ENCODE measurements around the gene RBM24. TPM values are rescaled to one million over a fixed set of nuclear protein-coding genes. Genes with fewer than 3 reads are reported as not detected.
"Not testable (repeated sequence)": the region's sequence is repeated elsewhere in the genome, so short reads cannot be mapped to it uniquely, and the experiment has no call there.

The RBM24 gene
- polyA plus RNA-seq, 3 donors from 2014 or later: not detected

- H3K4me3 Mint-ChIP-seq: no peak overlapping the region
Measured at GRCh38 chr6:17298257-17298656, 17.1 kb downstream of the RBM24 start.

GRCh38 chr6:17299222-17299621, 18.1 kb downstream of the RBM24 start:
- H3K9me3 Mint-ChIP-seq: no peaks in the 10 kb centered on the region
- no peaks in the 10 kb centered on the region for H3K4me1 Mint-ChIP-seq
- peaks cover 0 to 3% (median 0%) of the 10 kb centered on the region in 3 donors for H3K36me3 Mint-ChIP-seq
- H3K27ac Mint-ChIP-seq: no peak overlapping the region
- no peak for DNase-seq
- H3K4me3 Mint-ChIP-seq: no peak overlapping the region
- H3K27me3 Mint-ChIP-seq (ENCODE audit: low read depth in 3 of 3): peaks cover 1 to 7% (median 2%) of the 10 kb centered on the region in 3 donors

More at GRCh38 chr6:17298257-17298656, 17.1 kb downstream of the RBM24 start:
- Mint-ChIP-seq H3K36me3 (peaks cover 0 to 3% (median 0%) of the 10 kb centered on the region in 3 donors), H3K9me3 (no peaks in the 10 kb centered on the region), H3K4me1 (no peaks in the 10 kb centered on the region), H3K27me3 (ENCODE audit: low read depth in 3 of 3) (peaks cover 1 to 7% (median 2%) of the 10 kb centered on the region in 3 donors), H3K27ac (no peak overlapping the region)
- no peak for DNase-seq

- no peak for DNase-seq
- Mint-ChIP-seq H3K9me3 (no peaks in the 10 kb centered on the region), H3K36me3 (peaks cover 0 to 3% (median 0%) of the 10 kb centered on the region in 3 donors), H3K27me3 (ENCODE audit: low read depth in 3 of 3) (peaks cover 1 to 7% (median 2%) of the 10 kb centered on the region in 3 donors), H3K27ac (no peak overlapping the region), H3K4me3 (no peak overlapping the region), H3K4me1 (no peaks in the 10 kb centered on the region)
Measured at GRCh38 chr6:17299750-17300149, 18.6 kb downstream of the RBM24 start.

- Mint-ChIP-seq H3K4me3 (no peak overlapping the region), H3K36me3 (peaks cover 0 to 3% (median 0%) of the 10 kb centered on the region in 3 donors), H3K4me1 (no peaks in the 10 kb centered on the region), H3K9me3 (no peaks in the 10 kb centered on the region), H3K27me3 (ENCODE audit: low read depth in 3 of 3) (peaks cover 1 to 4% (median 2%) of the 10 kb centered on the region in 3 donors), H3K27ac (no peak overlapping the region)
- no peak for DNase-seq
Measured at GRCh38 chr6:17300637-17301036, 19.5 kb downstream of the RBM24 start.

- Mint-ChIP-seq H3K36me3 (peaks cover 0 to 3% (median 0%) of the 10 kb centered on the region in 3 donors), H3K27me3 (ENCODE audit: low read depth in 3 of 3) (peaks cover 0 to 2% (median 1%) of the 10 kb centered on the region in 3 donors), H3K9me3 (no peaks in the 10 kb centered on the region), H3K27ac (no peak overlapping the region), H3K4me1 (no peaks in the 10 kb centered on the region), H3K4me3 (no peak overlapping the region)
- DNase-seq: no peak
Measured at GRCh38 chr6:17303444-17303843, 22.3 kb downstream of the RBM24 start.

GRCh38 chr6:17305219-17306001, 24.2 kb downstream of the RBM24 start:
- H3K27me3 Mint-ChIP-seq (ENCODE audit: low read depth in 3 of 3): peaks cover 1 to 2% (median 2%) of the 10 kb centered on the region in 3 donors
- no peaks in the 10 kb centered on the region for H3K36me3 Mint-ChIP-seq
- H3K9me3 Mint-ChIP-seq: no peaks in the 10 kb centered on the region
- DNase-seq: no peak
- no peak overlapping the region for H3K27ac Mint-ChIP-seq
- no peak overlapping the region for H3K4me3 Mint-ChIP-seq
- no peaks in the 10 kb centered on the region for H3K4me1 Mint-ChIP-seq

GRCh38 chr6:17311595-17312311, 30.6 kb downstream of the RBM24 start:
- Mint-ChIP-seq H3K9me3 (peaks cover 0 to 3% (median 0%) of the 10 kb centered on the region in 6 donors), H3K27ac (no peak overlapping the region), H3K36me3 (no peaks in the 10 kb centered on the region), H3K4me3 (no peak overlapping the region), H3K27me3 (ENCODE audit: low read depth in 3 of 3) (peaks cover 0 to 3% (median 2%) of the 10 kb centered on the region in 3 donors), H3K4me1 (no peaks in the 10 kb centered on the region)
- DNase-seq: no peak

GRCh38 chr6:17313238-17313637, 32.1 kb downstream of the RBM24 start:
- H3K27ac Mint-ChIP-seq; H3K36me3 Mint-ChIP-seq; H3K4me3 Mint-ChIP-seq; H3K4me1 Mint-ChIP-seq; H3K27me3 Mint-ChIP-seq (ENCODE audit: low read depth in 3 of 3); H3K9me3 Mint-ChIP-seq; DNase-seq: not testable (repeated sequence)

- Mint-ChIP-seq H3K9me3 (peaks cover 0 to 3% (median 0%) of the 10 kb centered on the region in 6 donors), H3K27ac (no peak overlapping the region), H3K27me3 (ENCODE audit: low read depth in 3 of 3) (peaks cover 0 to 3% (median 2%) of the 10 kb centered on the region in 3 donors), H3K36me3 (no peaks in the 10 kb centered on the region), H3K4me3 (no peak overlapping the region), H3K4me1 (no peaks in the 10 kb centered on the region)
- DNase-seq: no peak
Measured at GRCh38 chr6:17313971-17314370, 32.8 kb downstream of the RBM24 start.

GRCh38 chr6:17315262-17315661, 34.1 kb downstream of the RBM24 start:
- H3K9me3 Mint-ChIP-seq: peaks cover 0 to 3% (median 0%) of the 10 kb centered on the region in 6 donors

GRCh38 chr6:17318435-17319165, 37.4 kb downstream of the RBM24 start:
- Mint-ChIP-seq H3K4me3 (no peak overlapping the region), H3K4me1 (no peaks in the 10 kb centered on the region), H3K9me3 (peaks cover 0 to 3% (median 0%) of the 10 kb centered on the region in 6 donors), H3K27me3 (ENCODE audit: low read depth in 3 of 3) (no peaks in the 10 kb centered on the region), H3K27ac (no peak overlapping the region), H3K36me3 (no peaks in the 10 kb centered on the region)
- DNase-seq: no peak

More at GRCh38 chr6:17315262-17315661, 34.1 kb downstream of the RBM24 start:
- Mint-ChIP-seq H3K27ac (no peak overlapping the region), H3K4me3 (no peak overlapping the region), H3K36me3 (no peaks in the 10 kb centered on the region), H3K27me3 (ENCODE audit: low read depth in 3 of 3) (peaks cover 0 to 2% (median 0%) of the 10 kb centered on the region in 3 donors), H3K4me1 (no peaks in the 10 kb centered on the region)
- no peak for DNase-seq

- H3K36me3 Mint-ChIP-seq; H3K4me1 Mint-ChIP-seq; H3K27ac Mint-ChIP-seq; DNase-seq; H3K27me3 Mint-ChIP-seq (ENCODE audit: low read depth in 3 of 3); H3K4me3 Mint-ChIP-seq; H3K9me3 Mint-ChIP-seq: not testable (repeated sequence)
Measured at GRCh38 chr6:17320266-17320665, 39.1 kb downstream of the RBM24 start.

GRCh38 chr6:17331238-17331637, 50.1 kb downstream of the RBM24 start:
- H3K9me3 Mint-ChIP-seq: peaks cover 0 to 2% (median 0%) of the 10 kb centered on the region in 6 donors
- no peaks in the 10 kb centered on the region for H3K4me1 Mint-ChIP-seq
- no peak overlapping the region for H3K27ac Mint-ChIP-seq
- DNase-seq: no peak
- H3K27me3 Mint-ChIP-seq (ENCODE audit: low read depth in 3 of 3): peaks cover 0 to 2% (median 2%) of the 10 kb centered on the region in 3 donors
- H3K36me3 Mint-ChIP-seq: no peaks in the 10 kb centered on the region
- no peak overlapping the region for H3K4me3 Mint-ChIP-seq

- H3K4me3 Mint-ChIP-seq: no peak overlapping the region
- H3K27me3 Mint-ChIP-seq (ENCODE audit: low read depth in 3 of 3): peaks cover 0 to 2% (median 0%) of the 10 kb centered on the region in 3 donors
- H3K36me3 Mint-ChIP-seq: no peaks in the 10 kb centered on the region
- no peak overlapping the region for H3K27ac Mint-ChIP-seq
- no peaks in the 10 kb centered on the region for H3K4me1 Mint-ChIP-seq
- DNase-seq: no peak
- peaks cover 0 to 4% (median 0%) of the 10 kb centered on the region in 6 donors for H3K9me3 Mint-ChIP-seq
Measured at GRCh38 chr6:17334265-17334664, 53.1 kb downstream of the RBM24 start.
